Uterus (tissue), 2 donors: ENCODE data around the gene DDOST.

ENCODE experiments used
- CTCF ChIP-seq, 4 experiments: fragments of 200-600 bp in 2 of 4; fragments of 450-650 bp in 2 of 4; sonication (generic) in 2 of 4; IDR thresholded peaks; one replicate each; pipeline ENCODE4 v1.5.1; 2016 to 2019; ENCODE audit warnings: antibody characterized with exemption in 4 of 4, mild to moderate bottlenecking in 2 of 4, moderate library complexity in 1 of 4
- POLR2A ChIP-seq, 2 donors: fragments of 450-650 bp; IDR thresholded peaks; one replicate each; pipeline ENCODE4 v1.6.1; 2016; ENCODE audit warnings: antibody characterized with exemption in 2 of 2, mild to moderate bottlenecking in 1 of 2, moderate library complexity in 1 of 2

- TF ChIP-seq POLR2A (IDR thresholded peaks at IDR 0.05) (no peak), CTCF (IDR thresholded peaks at IDR 0.05) (no peak)
Observed at GRCh38 chr1:20616847-20617487, 44.2 kb downstream of the DDOST start.
